Mesenchymal stem cell (in vitro differentiated cells and primary cell): ENCODE results near the gene IL4I1.

ENCODE experiments used
- DNase-seq: peaks from one replicate; pipeline ENCODE4 v3.0.0-alpha.2; 2013
- H2AFZ ChIP-seq: one replicate; pipeline ENCODE4 v1.6.1; 2013; ENCODE audit warnings: low read depth, mild to moderate bottlenecking, control low read depth, inconsistent platforms, low read length, moderate library complexity
- H2AK5ac ChIP-seq: 2 replicates; pipeline ENCODE4 v1.6.1; 2013; ENCODE audit warnings: low read length, moderate library complexity, mild to moderate bottlenecking, inconsistent platforms; ENCODE audit not compliant: severe bottlenecking
- H2BK120ac ChIP-seq: one replicate; pipeline ENCODE4 v1.6.1; 2013; ENCODE audit warnings: low read depth, mild to moderate bottlenecking, inconsistent platforms, low read length, moderate library complexity
- H2BK12ac ChIP-seq, 2 experiments: one replicate each; pipeline ENCODE4 v1.6.1; 2013; ENCODE audit warnings: inconsistent platforms in 2 of 2, low read length in 2 of 2, mild to moderate bottlenecking in 2 of 2, moderate library complexity in 2 of 2, control low read depth in 1 of 2
- H2BK15ac ChIP-seq: one replicate; pipeline ENCODE4 v1.6.1; 2013; ENCODE audit warnings: mild to moderate bottlenecking, low read depth, inconsistent platforms; ENCODE audit not compliant: poor library complexity, severe bottlenecking
- H2BK5ac ChIP-seq: 2 replicates; pipeline ENCODE4 v1.6.1; 2013; ENCODE audit warnings: low read depth, mild to moderate bottlenecking, low read length, control low read depth, inconsistent platforms; ENCODE audit not compliant: poor library complexity, severe bottlenecking
- H3K14ac ChIP-seq, 2 experiments: one replicate each; pipeline ENCODE4 v1.6.1; 2013; ENCODE audit warnings: inconsistent platforms in 2 of 2, low read length in 2 of 2, control low read depth in 1 of 2, mild to moderate bottlenecking in 1 of 2, moderate library complexity in 1 of 2
- H3K18ac ChIP-seq, 2 experiments: one replicate each; pipeline ENCODE4 v1.6.1; 2013; ENCODE audit warnings: inconsistent platforms in 2 of 2, low read length in 2 of 2, control low read depth in 1 of 2, low read depth in 1 of 2, mild to moderate bottlenecking in 1 of 2
- H3K23ac ChIP-seq, 2 experiments: one replicate each; pipeline ENCODE4 v1.6.1; 2013; ENCODE audit warnings: inconsistent platforms in 2 of 2, low read length in 2 of 2, mild to moderate bottlenecking in 2 of 2, moderate library complexity in 2 of 2, control low read depth in 1 of 2
- H3K27ac ChIP-seq: 2 replicates; pipeline ENCODE4 v1.5.1; 2013; ENCODE audit warnings: mild to moderate bottlenecking, moderate library complexity, low read length, control low read depth, inconsistent platforms; ENCODE audit not compliant: poor library complexity, severe bottlenecking
- H3K27me3 ChIP-seq, 2 experiments: 2 replicates each; pipeline versions ENCODE4 v1.6.1 to v1.7.0; 2013; ENCODE audit warnings: low read length in 2 of 2, mild to moderate bottlenecking in 2 of 2, moderate library complexity in 2 of 2, control low read depth in 1 of 2, inconsistent platforms in 1 of 2; ENCODE audit not compliant: control insufficient read depth in 1 of 2, insufficient read depth in 1 of 2
- H3K36me3 ChIP-seq, 2 experiments: 2 replicates each; pipeline versions ENCODE4 v1.6.1 to v1.7.0; 2013; ENCODE audit warnings: low read length in 2 of 2, control low read depth in 1 of 2, inconsistent platforms in 1 of 2, low read depth in 1 of 2, mild to moderate bottlenecking in 1 of 2; ENCODE audit not compliant: insufficient read depth in 2 of 2, control insufficient read depth in 1 of 2
- H3K4ac ChIP-seq, 2 experiments: one replicate each; pipeline ENCODE4 v1.6.1; 2013; ENCODE audit warnings: inconsistent platforms in 2 of 2, low read length in 2 of 2, mild to moderate bottlenecking in 2 of 2, moderate library complexity in 2 of 2, control low read depth in 1 of 2, low read depth in 1 of 2
- H3K4me1 ChIP-seq: 2 replicates; pipeline ENCODE4 v1.6.1; 2013; ENCODE audit warnings: low read depth, low read length, control low read depth; ENCODE audit not compliant: control insufficient read depth, insufficient read depth
- H3K4me2 ChIP-seq: 2 replicates; pipeline ENCODE4 v1.6.1; 2013; ENCODE audit warnings: low read length, mild to moderate bottlenecking, inconsistent platforms; ENCODE audit not compliant: poor library complexity, severe bottlenecking
- H3K4me3 ChIP-seq, 2 experiments: 2 replicates each; pipeline versions ENCODE4 v1.5.1 to v1.7.0; 2013; ENCODE audit warnings: low read length in 2 of 2, mild to moderate bottlenecking in 2 of 2, control low read depth in 1 of 2, low read depth in 1 of 2; ENCODE audit not compliant: insufficient read depth in 1 of 2
- H3K79me1 ChIP-seq: replicated peaks from 2 replicates; pipeline ENCODE4 v1.6.1; 2013; ENCODE audit warnings: mild to moderate bottlenecking, control low read depth, low read length, inconsistent platforms; ENCODE audit not compliant: poor library complexity, severe bottlenecking
- H3K9ac ChIP-seq: 2 replicates; pipeline ENCODE4 v1.7.0; 2013; ENCODE audit warnings: mild to moderate bottlenecking, low read length, moderate library complexity
- H3K9me3 ChIP-seq: 2 replicates; pipeline ENCODE4 v1.7.0; 2013; ENCODE audit warnings: mild to moderate bottlenecking, low read length; ENCODE audit not compliant: control insufficient read depth
- H4K8ac ChIP-seq: one replicate; pipeline ENCODE4 v1.6.1; 2013; ENCODE audit warnings: inconsistent platforms, mild to moderate bottlenecking, low read length, moderate library complexity
- H4K91ac ChIP-seq: one replicate; pipeline ENCODE4 v1.6.1; 2013; ENCODE audit warnings: mild to moderate bottlenecking, low read length, inconsistent platforms
- WGBS: methylation state at CpG from one replicate; pipeline ENCODE4 v1.1.7; 2013; ENCODE audit warnings: mixed read lengths; 5-methylcytosine and 5-hydroxymethylcytosine counted together

IL4I1 gene

DNA sequence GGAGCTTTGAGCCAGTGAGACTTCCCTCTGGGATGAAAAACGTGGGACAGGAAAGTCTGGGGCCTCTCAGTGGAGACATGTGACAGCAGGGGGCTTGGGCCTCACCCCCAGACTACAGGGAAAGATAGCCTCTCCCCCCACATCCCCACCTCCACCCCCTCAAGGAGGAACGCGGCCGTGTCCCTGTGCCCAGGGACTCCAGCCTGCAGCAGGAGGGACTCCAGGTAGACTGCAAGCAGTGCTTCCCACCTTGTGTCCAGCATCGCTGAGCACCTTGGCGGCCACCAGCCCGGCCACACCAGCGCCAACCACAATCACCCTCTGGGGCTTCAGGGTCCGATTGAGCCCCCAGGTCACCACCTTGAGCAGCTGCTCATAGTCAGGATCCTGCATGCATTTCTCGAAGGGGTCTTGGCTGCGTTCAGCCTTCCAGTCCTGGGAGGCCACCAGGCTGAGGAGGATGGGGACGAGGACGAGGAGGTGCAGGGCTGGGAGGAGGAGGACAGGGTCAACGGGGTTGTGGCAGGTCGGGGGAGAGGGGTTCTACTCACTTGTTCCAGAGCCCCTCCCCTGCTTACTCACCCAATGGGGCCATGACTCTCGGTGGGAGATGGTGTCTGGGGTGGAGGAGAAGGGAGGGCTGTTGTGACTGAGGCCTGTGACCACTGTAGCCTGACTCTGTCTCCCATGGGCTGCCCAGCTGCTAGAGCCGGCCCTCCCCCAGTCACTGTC, 955 bp downstream of the IL4I1 start:
- Histone ChIP-seq H2BK5ac (no peak overlapping the region), H3K36me3 (no peaks in the 10 kb centered on the region), H3K18ac (peak overlapping the region in 1 of 2 experiments; percentile 37), H3K27ac (no peak overlapping the region), H3K9ac (no peak overlapping the region), H3K4me3 (no peak overlapping the region), H3K4ac (no peak overlapping the region), H2AFZ (no peak overlapping the region), H3K27me3 (peaks cover 0 to 8% of the 10 kb centered on the region in 2 experiments), H3K23ac (no peak overlapping the region), H2BK15ac (no peak overlapping the region), H2AK5ac (no peak overlapping the region), H3K4me1 (peaks cover 21% of the 10 kb centered on the region), H3K79me1 (no peaks in the 10 kb centered on the region), H3K14ac (no peak overlapping the region), H3K9me3 (no peaks in the 10 kb centered on the region), H4K91ac (no peak overlapping the region), H2BK12ac (peak overlapping the region in 1 of 2 experiments; percentile 70), H3K4me2 (no peak overlapping the region), H2BK120ac (no peak overlapping the region), H4K8ac (no peak overlapping the region)
- WGBS = 83% methylated on average over 15 of the region's 17 CpGs
- no peak for DNase-seq

DNA sequence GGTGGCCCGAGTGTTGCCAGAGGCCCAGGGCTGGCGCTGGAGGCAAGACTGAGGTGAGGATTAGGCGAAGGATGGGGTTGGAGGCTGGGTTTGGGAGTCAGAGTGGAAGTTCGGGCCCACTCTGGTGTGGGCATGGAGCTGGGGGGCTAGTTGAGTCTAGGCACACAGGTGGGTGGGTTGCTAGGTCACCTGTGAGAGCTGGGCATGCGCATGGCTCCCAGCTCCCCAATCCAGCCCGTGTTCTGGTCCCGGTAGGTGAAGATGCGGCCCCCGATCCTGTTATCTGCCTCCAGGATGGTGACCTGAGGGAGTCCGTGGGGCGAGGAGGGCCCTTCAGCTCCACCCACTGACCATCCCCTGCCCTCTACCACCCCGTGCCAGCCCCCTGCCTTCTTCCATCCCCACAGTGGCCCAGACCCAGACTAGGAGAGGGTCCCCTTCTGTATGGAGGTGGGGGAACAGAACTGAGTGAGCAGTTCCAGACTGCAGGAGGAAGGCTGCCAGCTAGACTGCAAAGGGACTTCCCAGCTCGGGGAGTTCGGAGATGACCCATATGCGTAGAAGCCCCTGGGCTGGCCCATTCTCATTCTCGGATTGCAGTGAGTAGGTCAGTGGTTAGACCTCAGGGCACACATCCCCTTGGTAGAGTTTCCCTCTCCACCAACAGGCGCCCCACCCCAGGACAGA, 1.7 kb downstream of the IL4I1 start:
- H3K36me3 ChIP-seq = peaks cover 0 to 3% of the 10 kb centered on the region in 2 experiments
- H3K9me3 ChIP-seq = no peaks in the 10 kb centered on the region
- WGBS = 93% methylated on average over 15 of the region's 17 CpGs

GRCh38 chr19:49894011-49894664, 2.5 kb downstream of the IL4I1 start:
- Histone ChIP-seq H3K9me3 (no peaks in the 10 kb centered on the region), H3K4me3 (no peak overlapping the region), H3K4ac (no peak overlapping the region), H3K36me3 (peaks cover 0 to 12% of the 10 kb centered on the region in 2 experiments), H4K8ac (no peak overlapping the region), H3K4me2 (no peak overlapping the region), H3K23ac (no peak overlapping the region), H3K27ac (no peak overlapping the region), H4K91ac (no peak overlapping the region), H3K18ac (no peak overlapping the region), H2BK5ac (no peak overlapping the region), H2BK15ac (peak overlapping the region; percentile 33), H2BK12ac (no peak overlapping the region), H2AFZ (no peak overlapping the region), H3K79me1 (peaks cover 2% of the 10 kb centered on the region), H2AK5ac (no peak overlapping the region), H2BK120ac (no peak overlapping the region), H3K14ac (no peak overlapping the region), H3K27me3 (peaks cover 0 to 8% of the 10 kb centered on the region in 2 experiments), H3K9ac (no peak overlapping the region), H3K4me1 (peaks cover 27% of the 10 kb centered on the region)
- DNase-seq = no peak
- 93% methylated on average over 17 of the region's 18 CpGs for WGBS

More for the DNA sequence above, 1.7 kb downstream of the IL4I1 start:
- peak overlapping the region in 1 of 2 experiments; percentile 1 for H2BK12ac ChIP-seq
- H3K23ac ChIP-seq = no peak overlapping the region
- no peak overlapping the region for H3K9ac ChIP-seq
- H2AFZ ChIP-seq = no peak overlapping the region
- peaks cover 0 to 8% of the 10 kb centered on the region in 2 experiments for H3K27me3 ChIP-seq
- no peak overlapping the region for H4K91ac ChIP-seq
- peaks cover 25% of the 10 kb centered on the region for H3K4me1 ChIP-seq
- H3K4me3 ChIP-seq = peak overlapping the region in 1 of 2 experiments; percentile 29
- DNase-seq = no peak
- H3K4me2 ChIP-seq = no peak overlapping the region
- peak overlapping the region; percentile 38 for H2BK120ac ChIP-seq
- H3K4ac ChIP-seq = no peak overlapping the region
- H3K14ac ChIP-seq = no peak overlapping the region
- no peak overlapping the region for H2BK5ac ChIP-seq
- H4K8ac ChIP-seq = no peak overlapping the region
- no peak overlapping the region for H3K27ac ChIP-seq
- peak overlapping the region; percentile 50 for H2AK5ac ChIP-seq
- H2BK15ac ChIP-seq = peak overlapping the region; percentile 89
- H3K79me1 ChIP-seq = no peaks in the 10 kb centered on the region
- no peak overlapping the region for H3K18ac ChIP-seq

- Histone ChIP-seq H4K91ac (no peak overlapping the region), H2BK120ac (no peak overlapping the region), H3K4me2 (no peak overlapping the region), H3K4me3 (no peak overlapping the region), H3K36me3 (peaks cover 4 to 25% of the 10 kb centered on the region in 2 experiments), H3K9ac (no peak overlapping the region), H3K4me1 (peaks cover 27% of the 10 kb centered on the region), H3K79me1 (peaks cover 2% of the 10 kb centered on the region), H2BK12ac (no peak overlapping the region), H2AFZ (no peak overlapping the region), H3K23ac (no peak overlapping the region), H3K9me3 (no peaks in the 10 kb centered on the region), H3K14ac (no peak overlapping the region), H3K4ac (no peak overlapping the region), H4K8ac (no peak overlapping the region), H3K27me3 (peaks cover 0 to 8% of the 10 kb centered on the region in 2 experiments), H2BK15ac (no peak overlapping the region), H2BK5ac (no peak overlapping the region), H3K18ac (no peak overlapping the region), H2AK5ac (no peak overlapping the region), H3K27ac (no peak overlapping the region)
- WGBS = no CpG with 5 or more reads among the region's 1 CpG
- no peak for DNase-seq
Measured at GRCh38 chr19:49892716-49893115, 4.0 kb downstream of the IL4I1 start.
